ENCODE results near the gene ROR1.

ROR1 gene

GRCh38 chr1:63880958-63881576 is 107.2 kb downstream of the ROR1 start:
- Histone ChIP-seq H3K27me3 (no peaks in the 10 kb centered on the region), H3K9me3 (no peaks in the 10 kb centered on the region), H3K4me1 (no peaks in the 10 kb centered on the region), H3K36me3 (no peaks in the 10 kb centered on the region), H3K4me3 (ENCODE audit: low read depth, low read length) (no peak overlapping the region)
- no peak for DNase-seq
- TF ChIP-seq CTCF (IDR thresholded peaks at IDR 0.05; ENCODE audit: low read depth, low read length), result no peak

GRCh38 chr1:63882048-63882704 is 108.4 kb downstream of the ROR1 start:
- TF ChIP-seq CTCF (IDR thresholded peaks at IDR 0.05; ENCODE audit: low read depth, low read length), result no peak
- Histone ChIP-seq H3K27me3 (no peaks in the 10 kb centered on the region), H3K36me3 (no peaks in the 10 kb centered on the region), H3K4me3 (ENCODE audit: low read depth, low read length) (no peak overlapping the region), H3K4me1 (no peaks in the 10 kb centered on the region), H3K9me3 (no peaks in the 10 kb centered on the region)
- DNase-seq, result no peak

- no peaks in the 10 kb centered on the region for H3K4me1 ChIP-seq
- DNase-seq, result no peak
- H3K4me3 ChIP-seq (ENCODE audit: low read depth, low read length), result no peak overlapping the region
- TF ChIP-seq CTCF (IDR thresholded peaks at IDR 0.05; ENCODE audit: low read depth, low read length), result no peak
- no peaks in the 10 kb centered on the region for H3K27me3 ChIP-seq
- H3K9me3 ChIP-seq, result no peaks in the 10 kb centered on the region
- H3K36me3 ChIP-seq, result no peaks in the 10 kb centered on the region
Measured at GRCh38 chr1:63883494-63884235, 109.8 kb downstream of the ROR1 start.

- no peak for DNase-seq
- TF ChIP-seq CTCF (IDR thresholded peaks at IDR 0.05; ENCODE audit: low read depth, low read length), result no peak
Measured at GRCh38 chr1:63884486-63884885, 110.7 kb downstream of the ROR1 start.

GRCh38 chr1:63885899-63886298 is 112.1 kb downstream of the ROR1 start:
- Histone ChIP-seq H3K9me3 (no peaks in the 10 kb centered on the region), H3K4me1 (no peaks in the 10 kb centered on the region), H3K27me3 (no peaks in the 10 kb centered on the region), H3K36me3 (no peaks in the 10 kb centered on the region), H3K4me3 (ENCODE audit: low read depth, low read length) (no peak overlapping the region)
- TF ChIP-seq CTCF (IDR thresholded peaks at IDR 0.05; ENCODE audit: low read depth, low read length), result no peak
- DNase-seq, result no peak

More at GRCh38 chr1:63884486-63884885, 110.7 kb downstream of the ROR1 start:
- H3K27me3 ChIP-seq, result no peaks in the 10 kb centered on the region
- H3K4me3 ChIP-seq (ENCODE audit: low read depth, low read length), result no peak overlapping the region
- no peaks in the 10 kb centered on the region for H3K36me3 ChIP-seq
- no peaks in the 10 kb centered on the region for H3K9me3 ChIP-seq
- H3K4me1 ChIP-seq, result no peaks in the 10 kb centered on the region

GRCh38 chr1:63886340-63886739 is 112.5 kb downstream of the ROR1 start:
- H3K27me3 ChIP-seq, result no peaks in the 10 kb centered on the region
- no peak for TF ChIP-seq CTCF (IDR thresholded peaks at IDR 0.05; ENCODE audit: low read depth, low read length)
- DNase-seq, result no peak
- H3K9me3 ChIP-seq, result no peaks in the 10 kb centered on the region
- H3K4me1 ChIP-seq, result no peaks in the 10 kb centered on the region
- no peaks in the 10 kb centered on the region for H3K36me3 ChIP-seq
- H3K4me3 ChIP-seq (ENCODE audit: low read depth, low read length), result no peak overlapping the region
